ENCODE results near the gene TXK.

DNA sequence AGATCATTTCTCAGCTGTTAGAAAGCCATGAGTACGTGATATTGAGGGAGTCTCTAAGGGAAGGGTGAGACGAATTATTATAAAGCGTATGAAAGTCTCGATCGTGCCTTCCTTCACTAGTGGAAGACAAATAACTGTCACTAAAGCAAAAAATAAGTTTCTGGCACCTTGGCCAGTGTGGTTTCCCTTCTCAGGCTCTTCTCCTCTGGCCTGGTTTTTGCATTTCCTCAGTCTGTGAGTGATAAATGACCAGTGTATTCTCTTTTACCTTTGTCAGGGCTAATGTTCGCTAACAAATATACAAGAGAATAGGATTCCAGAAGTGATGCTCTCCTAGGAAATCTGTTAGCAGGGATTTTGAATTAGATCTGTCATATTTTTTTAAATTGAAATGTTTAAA, 19.6 kb downstream of the TXK start:
- TF ChIP-seq, protein P1, sequence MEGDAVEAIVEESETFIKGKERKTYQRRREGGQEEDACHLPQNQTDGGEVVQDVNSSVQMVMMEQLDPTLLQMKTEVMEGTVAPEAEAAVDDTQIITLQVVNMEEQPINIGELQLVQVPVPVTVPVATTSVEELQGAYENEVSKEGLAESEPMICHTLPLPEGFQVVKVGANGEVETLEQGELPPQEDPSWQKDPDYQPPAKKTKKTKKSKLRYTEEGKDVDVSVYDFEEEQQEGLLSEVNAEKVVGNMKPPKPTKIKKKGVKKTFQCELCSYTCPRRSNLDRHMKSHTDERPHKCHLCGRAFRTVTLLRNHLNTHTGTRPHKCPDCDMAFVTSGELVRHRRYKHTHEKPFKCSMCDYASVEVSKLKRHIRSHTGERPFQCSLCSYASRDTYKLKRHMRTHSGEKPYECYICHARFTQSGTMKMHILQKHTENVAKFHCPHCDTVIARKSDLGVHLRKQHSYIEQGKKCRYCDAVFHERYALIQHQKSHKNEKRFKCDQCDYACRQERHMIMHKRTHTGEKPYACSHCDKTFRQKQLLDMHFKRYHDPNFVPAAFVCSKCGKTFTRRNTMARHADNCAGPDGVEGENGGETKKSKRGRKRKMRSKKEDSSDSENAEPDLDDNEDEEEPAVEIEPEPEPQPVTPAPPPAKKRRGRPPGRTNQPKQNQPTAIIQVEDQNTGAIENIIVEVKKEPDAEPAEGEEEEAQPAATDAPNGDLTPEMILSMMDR (IDR thresholded peaks at IDR 0.05), result no peak
- no peak for TF ChIP-seq POLR2AphosphoS5 (IDR thresholded peaks at IDR 0.05)
- no peak for TF ChIP-seq POLR2A (IDR thresholded peaks at IDR 0.05)
- no peak for TF ChIP-seq EP300 (IDR thresholded peaks at IDR 0.05)
